Kidney epithelial cell (primary cell): Measurements from ENCODE around the gene ZNF768. TPM values are rescaled to one million over a fixed set of nuclear protein-coding genes. Genes with fewer than 3 reads are reported as not detected.

ENCODE experiments used
- DNase-seq: peaks from one replicate; pipeline ENCODE4 v3.0.0-alpha.2; 2010; ENCODE audit warnings: low read depth
- H3K27me3 ChIP-seq: 2 replicates; pipeline ENCODE4 v1.6.0; 2011; ENCODE audit warnings: low read length; ENCODE audit not compliant: control insufficient read depth, insufficient read depth
- H3K36me3 ChIP-seq: 2 replicates; pipeline ENCODE4 v1.5.1; 2011; ENCODE audit warnings: low read length; ENCODE audit not compliant: control insufficient read depth, insufficient read depth
- H3K4me3 ChIP-seq: 2 replicates; pipeline ENCODE4 v1.5.1; 2011; ENCODE audit warnings: low read depth, mild to moderate bottlenecking, control low read depth, low read length
- total RNA-seq: library from RNA; depleted of rRNA; stranded (reverse); fragments of >200 nt; gene quantifications from 2 replicates; pipeline ENCODE4 v1.2.3, GENCODE V29; 2015
- TF ChIP-seq, protein P1 (sequence below): IDR thresholded peaks from 2 replicates; pipeline ENCODE4 v1.5.1; 2011; ENCODE audit warnings: mild to moderate bottlenecking, moderate library complexity, low read length, control low read depth, inconsistent platforms; ENCODE audit not compliant: insufficient read depth, poor library complexity, severe bottlenecking

The ZNF768 gene
- total RNA-seq, 1 donor from 2014 or later, result 59.5 TPM

- no peak overlapping the region for H3K4me3 ChIP-seq
- TF ChIP-seq, protein P1, sequence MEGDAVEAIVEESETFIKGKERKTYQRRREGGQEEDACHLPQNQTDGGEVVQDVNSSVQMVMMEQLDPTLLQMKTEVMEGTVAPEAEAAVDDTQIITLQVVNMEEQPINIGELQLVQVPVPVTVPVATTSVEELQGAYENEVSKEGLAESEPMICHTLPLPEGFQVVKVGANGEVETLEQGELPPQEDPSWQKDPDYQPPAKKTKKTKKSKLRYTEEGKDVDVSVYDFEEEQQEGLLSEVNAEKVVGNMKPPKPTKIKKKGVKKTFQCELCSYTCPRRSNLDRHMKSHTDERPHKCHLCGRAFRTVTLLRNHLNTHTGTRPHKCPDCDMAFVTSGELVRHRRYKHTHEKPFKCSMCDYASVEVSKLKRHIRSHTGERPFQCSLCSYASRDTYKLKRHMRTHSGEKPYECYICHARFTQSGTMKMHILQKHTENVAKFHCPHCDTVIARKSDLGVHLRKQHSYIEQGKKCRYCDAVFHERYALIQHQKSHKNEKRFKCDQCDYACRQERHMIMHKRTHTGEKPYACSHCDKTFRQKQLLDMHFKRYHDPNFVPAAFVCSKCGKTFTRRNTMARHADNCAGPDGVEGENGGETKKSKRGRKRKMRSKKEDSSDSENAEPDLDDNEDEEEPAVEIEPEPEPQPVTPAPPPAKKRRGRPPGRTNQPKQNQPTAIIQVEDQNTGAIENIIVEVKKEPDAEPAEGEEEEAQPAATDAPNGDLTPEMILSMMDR, result no peak
- DNase-seq, result no peak
- H3K27me3 ChIP-seq, result no peaks in the 10 kb centered on the region
- H3K36me3 ChIP-seq, result peaks cover 1% of the 10 kb centered on the region
These were observed 27.1 kb upstream of the ZNF768 start for GRCh38 chr16:30553393-30553899.

DNA sequence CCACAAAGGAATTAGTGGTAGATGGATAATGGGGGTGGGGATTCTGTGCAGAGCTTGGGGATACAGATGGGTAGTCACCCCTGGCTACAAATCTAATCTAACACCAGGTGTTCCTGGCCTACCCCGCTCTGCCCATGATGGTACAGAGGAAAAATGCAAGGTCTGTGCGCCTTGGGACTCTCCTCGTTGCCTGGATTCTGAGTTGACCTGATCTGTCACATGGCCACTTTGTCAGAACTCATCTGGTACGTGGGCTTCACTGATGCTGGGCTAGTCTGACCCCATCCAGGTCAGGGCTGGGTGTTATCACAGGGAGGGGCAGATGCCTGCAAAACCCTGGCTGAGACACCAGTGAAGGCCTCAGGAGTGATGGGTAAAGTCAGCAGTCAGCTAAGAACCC is 26.6 kb upstream of the ZNF768 start:
- no peak overlapping the region for H3K4me3 ChIP-seq
- H3K36me3 ChIP-seq, result peaks cover 1% of the 10 kb centered on the region
- no peaks in the 10 kb centered on the region for H3K27me3 ChIP-seq
- no peak for DNase-seq
- TF ChIP-seq, protein P1, result no peak

DNA sequence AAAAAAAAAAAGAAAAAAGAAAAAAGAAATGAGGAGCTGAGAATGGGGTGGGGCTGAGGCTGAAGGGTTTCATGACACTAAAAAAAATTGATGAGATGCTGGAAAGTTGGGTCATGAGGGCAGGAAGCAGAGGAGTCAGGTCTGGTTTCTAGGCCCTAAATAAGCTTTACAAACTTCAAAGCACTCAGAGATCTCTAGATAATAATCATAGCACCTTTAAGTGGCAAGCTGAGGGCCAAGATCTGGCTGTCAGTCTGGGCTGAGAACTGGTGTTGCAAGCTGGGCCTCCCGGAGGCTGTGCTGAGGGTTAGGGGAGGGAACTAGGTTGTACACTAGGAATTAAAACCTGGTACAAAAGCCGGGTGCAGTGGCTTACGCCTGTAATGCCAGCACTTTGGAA is 25.4 kb upstream of the ZNF768 start:
- no peak for DNase-seq
- Histone ChIP-seq H3K27me3 (no peaks in the 10 kb centered on the region), H3K36me3 (peaks cover 1% of the 10 kb centered on the region), H3K4me3 (no peak overlapping the region)
- TF ChIP-seq, protein P1, result no peak

- TF ChIP-seq, protein P1, result no peak
- Histone ChIP-seq H3K4me3 (no peak overlapping the region), H3K36me3 (no peaks in the 10 kb centered on the region)
These were observed 22.3 kb upstream of the ZNF768 start for GRCh38 chr16:30548416-30549253.

GRCh38 chr16:30546115-30546514 is 19.7 kb upstream of the ZNF768 start:
- H3K27me3 ChIP-seq, result no peaks in the 10 kb centered on the region
- no peak for DNase-seq
- no peaks in the 10 kb centered on the region for H3K36me3 ChIP-seq
- TF ChIP-seq, protein P1, result no peak
- no peak overlapping the region for H3K4me3 ChIP-seq

More at GRCh38 chr16:30548416-30549253, 22.3 kb upstream of the ZNF768 start:
- no peaks in the 10 kb centered on the region for H3K27me3 ChIP-seq
- no peak for DNase-seq
